HCT116 (cell line): ENCODE results near the gene TRHDE. TPM values are rescaled to one million over a fixed set of nuclear protein-coding genes. Genes with fewer than 3 reads are reported as not detected.

Source experiments
- ATAC-seq: fragments of 200-7000 bp; cut with Tn5 transposase; 2 replicates; pipeline ENCODE4 v1.9.1; 2020; ENCODE audit warnings: mild to moderate bottlenecking, moderate library complexity
- BruUV-seq: library from RNA; stranded (reverse); fragments of 400-500 nt; replicated peaks from 2 replicates; lab custom pipeline; 2021; lab: Mats Ljungman, UMichigan
- CTCF ChIA-PET: fragments of 300-600 bp; sonication (Branson Sonifier 250); formaldehyde crosslinking; loops from one replicate; lab custom pipeline; 2021; ENCODE audit warnings: antibody characterized with exemption; lab: Charles Lee
- POLR2A ChIA-PET: fragments of 300-600, 350-600 bp; sonication (Branson Sonifier 250); formaldehyde crosslinking; loops from one replicate; lab custom pipeline; 2021; ENCODE audit warnings: antibody characterized with exemption; lab: Charles Lee
- RAD21 ChIA-PET, 2 experiments: fragments of 300-600 bp; sonication (Branson Sonifier 250); formaldehyde crosslinking; loops; one replicate each; lab custom pipeline; 2023; ENCODE audit warnings: low total read pairs in 2 of 2; ENCODE audit not compliant: uncharacterized antibody in 2 of 2, unreplicated experiment in 2 of 2, low non-redundant PET in 1 of 2; lab: Charles Lee
- DNase-seq: peaks from one replicate; pipeline ENCODE4 v3.0.0-alpha.2; 2010; ENCODE audit warnings: low read depth, low spot score
- H2AFZ ChIP-seq: fragments of 200-600 bp; shearing (Covaris generic), sonication (generic); 2 replicates; pipeline ENCODE4 v1.6.1; 2017; ENCODE audit warnings: low read depth, mixed run types, mixed read lengths, antibody characterized with exemption, low read length; ENCODE audit not compliant: poor library complexity, severe bottlenecking
- H3K27ac ChIP-seq: 2 replicates; pipeline ENCODE4 v1.5.1; 2012; ENCODE audit warnings: low read depth, low read length
- H3K27me3 ChIP-seq: fragments of 200-600 bp; sonication (generic); 2 replicates; pipeline ENCODE4 v1.6.1; 2016; ENCODE audit warnings: mixed run types, low read length, mixed read lengths; ENCODE audit not compliant: insufficient read depth
- H3K36me3 ChIP-seq, 2 experiments: fragments of 200-500 bp in 1 of 2; fragments of 200-600 bp in 1 of 2; sonication (Bioruptor generic) in 1 of 2; sonication (generic) in 1 of 2; 2 replicates each; pipeline versions ENCODE4 v1.5.1 to v1.6.1; 2014 to 2016; ENCODE audit warnings: low read length in 2 of 2, inconsistent platforms in 1 of 2, mixed read lengths in 1 of 2, mixed run types in 1 of 2; ENCODE audit not compliant: insufficient read depth in 2 of 2, control insufficient read depth in 1 of 2
- H3K4me1 ChIP-seq, 2 experiments: fragments of 200-600 bp in 1 of 2; sonication (generic) in 1 of 2; 2 replicates each; pipeline versions ENCODE4 v1.5.1 to v1.6.1; 2012 to 2017; ENCODE audit warnings: low read length in 2 of 2, inconsistent platforms in 1 of 2, mild to moderate bottlenecking in 1 of 2, mixed read lengths in 1 of 2, mixed run types in 1 of 2, moderate library complexity in 1 of 2; ENCODE audit not compliant: insufficient read depth in 2 of 2, control insufficient read depth in 1 of 2
- H3K4me2 ChIP-seq: fragments of 200-600 bp; sonication (generic); 2 replicates; pipeline ENCODE4 v1.6.1; 2017; ENCODE audit warnings: mixed run types, low read length, mixed read lengths
- H3K4me3 ChIP-seq, 2 experiments: fragments of 200-600 bp in 1 of 2; sonication (generic) in 1 of 2; replicated peaks in 1 of 2; 2 replicates each; pipeline ENCODE4 v1.5.1; 2011 to 2016; ENCODE audit warnings: low read length in 2 of 2, control low read depth in 1 of 2, low read depth in 1 of 2, mild to moderate bottlenecking in 1 of 2, mixed read lengths in 1 of 2, mixed run types in 1 of 2
- H3K79me2 ChIP-seq: fragments of 200-600 bp; sonication (generic); 2 replicates; pipeline ENCODE4 v1.6.1; 2017; ENCODE audit warnings: mild to moderate bottlenecking, mixed run types, low read length, moderate library complexity, mixed read lengths; ENCODE audit not compliant: insufficient read depth
- H3K9ac ChIP-seq: fragments of 200-600 bp; sonication (generic); 2 replicates; pipeline ENCODE4 v1.6.1; 2016; ENCODE audit warnings: low read length, mixed read lengths
- H3K9me2 ChIP-seq: fragments of 200-600 bp; sonication (generic), shearing (Covaris generic); 2 replicates; pipeline ENCODE4 v1.6.1; 2017; ENCODE audit warnings: mixed run types, mild to moderate bottlenecking, moderate library complexity; ENCODE audit not compliant: insufficient read depth
- H3K9me3 ChIP-seq, 2 experiments: fragments of 200-500 bp in 1 of 2; fragments of 200-600 bp in 1 of 2; sonication (Bioruptor generic) in 1 of 2; sonication (generic) in 1 of 2; 2 replicates each; pipeline ENCODE4 v1.6.1; 2014 to 2017; ENCODE audit warnings: low read length in 2 of 2, mixed read lengths in 2 of 2, inconsistent platforms in 1 of 2, low read depth in 1 of 2, mild to moderate bottlenecking in 1 of 2, mixed run types in 1 of 2, moderate library complexity in 1 of 2; ENCODE audit not compliant: control insufficient read depth in 1 of 2, insufficient read depth in 1 of 2
- H4K20me1 ChIP-seq: fragments of 200-600 bp; sonication (generic), shearing (Covaris generic); 2 replicates; pipeline ENCODE4 v1.6.1; 2017; ENCODE audit warnings: mixed run types, mild to moderate bottlenecking, moderate library complexity; ENCODE audit not compliant: insufficient read depth
- CEBPB ChIP-seq: IDR thresholded peaks from 2 replicates; pipeline ENCODE4 v1.6.1; 2012; ENCODE audit warnings: low read depth
- ELF1 ChIP-seq: IDR thresholded peaks from 2 replicates; pipeline ENCODE4 v1.6.1; 2012; ENCODE audit warnings: low read depth, borderline replicate concordance
- EZH2phosphoT487 ChIP-seq: fragments of 200-600 bp; IDR thresholded peaks from 2 replicates; pipeline ENCODE4 v1.6.1; 2018; ENCODE audit warnings: antibody characterized with exemption, borderline replicate concordance
- SIN3A ChIP-seq: IDR thresholded peaks from 2 replicates; pipeline ENCODE4 v1.6.1; 2012; ENCODE audit warnings: low read depth
- ZFX ChIP-seq: fragments of 450-650 bp; IDR thresholded peaks from 2 replicates; pipeline ENCODE4 v1.6.1; 2017
- ZNF274 ChIP-seq: fragments of 200-500 bp; sonication (Bioruptor generic); IDR thresholded peaks from 2 replicates; pipeline ENCODE4 v1.6.1; 2014; ENCODE audit warnings: mild to moderate bottlenecking, low read depth, low read length, inconsistent platforms
- intact Hi-C: fragments of 100-400 bp; cut with micrococcal nuclease; formaldehyde crosslinking; loops from 2 replicates; pipeline ENCODE4 v1.10.0; 2022
- total RNA-seq: library from RNA; stranded (reverse); gene quantifications from one replicate; pipeline ENCODE4 v1.2.1, GENCODE V29; 2021; ENCODE audit not compliant: unreplicated experiment
- TF ChIP-seq, protein P1 (sequence below): IDR thresholded peaks from 2 replicates; pipeline ENCODE4 v1.6.1; 2012; ENCODE audit warnings: low read depth
- TF ChIP-seq, protein P2 (sequence below): IDR thresholded peaks from 2 replicates; pipeline ENCODE4 v1.6.1; 2011; ENCODE audit warnings: mild to moderate bottlenecking, low read length, moderate library complexity; ENCODE audit not compliant: insufficient replicate concordance; ENCODE audit errors: extremely low read depth
- TF ChIP-seq, protein P3 (sequence below), 3 experiments: fragments of 200-600 bp in 1 of 3; sonication (generic) in 1 of 3; IDR thresholded peaks in 2 of 3; conservative IDR thresholded peaks in 1 of 3; 2 replicates each; pipeline ENCODE4 v1.5.1; 2012 to 2017; ENCODE audit warnings: low read depth in 2 of 3, low read length in 2 of 3, antibody characterized with exemption in 1 of 3, borderline replicate concordance in 1 of 3, control low read depth in 1 of 3, mild to moderate bottlenecking in 1 of 3, mixed read lengths in 1 of 3, mixed run types in 1 of 3, moderate library complexity in 1 of 3; ENCODE audit not compliant: insufficient read depth in 1 of 3

The TRHDE gene
- total RNA-seq, 1 experiment from 2014 or later: 2.9 TPM

DNA sequence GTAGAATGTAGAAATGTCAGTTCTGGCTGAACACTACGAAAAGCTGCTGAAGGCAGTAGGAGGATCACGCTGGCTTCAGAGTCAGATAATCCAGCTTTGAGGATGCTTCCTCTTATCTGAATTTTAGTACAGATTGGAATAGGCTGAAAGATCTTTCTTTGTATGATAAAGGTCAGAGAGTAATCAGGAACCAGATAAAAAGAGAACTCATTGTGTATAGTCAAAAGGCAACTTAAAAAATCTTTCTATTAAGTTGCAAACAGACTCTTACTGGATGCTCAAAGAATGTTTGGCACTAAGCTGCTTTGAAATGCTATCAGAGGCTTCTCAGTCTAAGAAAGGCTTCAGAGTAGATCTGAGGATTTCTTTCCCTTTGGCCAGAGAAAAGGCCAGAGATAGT is 21.8 kb upstream of the TRHDE start:
- ATAC-seq (no peak), DNase-seq (no peak)
- Histone ChIP-seq H2AFZ (no peak overlapping the region), H4K20me1 (no peaks in the 10 kb centered on the region), H3K9ac (no peak overlapping the region), H3K4me3 (no peak overlapping the region), H3K36me3 (no peaks in the 10 kb centered on the region), H3K4me2 (no peak overlapping the region), H3K27ac (no peak overlapping the region), H3K4me1 (no peaks in the 10 kb centered on the region), H3K79me2 (no peaks in the 10 kb centered on the region), H3K27me3 (no peaks in the 10 kb centered on the region), H3K9me3 (no peaks in the 10 kb centered on the region), H3K9me2 (no peaks in the 10 kb centered on the region)
- POLR2A ChIA-PET: no interaction called here
- no TSS peak for BruUV-seq
- CTCF ChIA-PET: no interaction called here
- TF ChIP-seq CEBPB (no peak), ZNF274 (0 out of 2 replicates have a peak, but pooled peaks have one; percentile 18)
- TF ChIP-seq, protein P1, sequence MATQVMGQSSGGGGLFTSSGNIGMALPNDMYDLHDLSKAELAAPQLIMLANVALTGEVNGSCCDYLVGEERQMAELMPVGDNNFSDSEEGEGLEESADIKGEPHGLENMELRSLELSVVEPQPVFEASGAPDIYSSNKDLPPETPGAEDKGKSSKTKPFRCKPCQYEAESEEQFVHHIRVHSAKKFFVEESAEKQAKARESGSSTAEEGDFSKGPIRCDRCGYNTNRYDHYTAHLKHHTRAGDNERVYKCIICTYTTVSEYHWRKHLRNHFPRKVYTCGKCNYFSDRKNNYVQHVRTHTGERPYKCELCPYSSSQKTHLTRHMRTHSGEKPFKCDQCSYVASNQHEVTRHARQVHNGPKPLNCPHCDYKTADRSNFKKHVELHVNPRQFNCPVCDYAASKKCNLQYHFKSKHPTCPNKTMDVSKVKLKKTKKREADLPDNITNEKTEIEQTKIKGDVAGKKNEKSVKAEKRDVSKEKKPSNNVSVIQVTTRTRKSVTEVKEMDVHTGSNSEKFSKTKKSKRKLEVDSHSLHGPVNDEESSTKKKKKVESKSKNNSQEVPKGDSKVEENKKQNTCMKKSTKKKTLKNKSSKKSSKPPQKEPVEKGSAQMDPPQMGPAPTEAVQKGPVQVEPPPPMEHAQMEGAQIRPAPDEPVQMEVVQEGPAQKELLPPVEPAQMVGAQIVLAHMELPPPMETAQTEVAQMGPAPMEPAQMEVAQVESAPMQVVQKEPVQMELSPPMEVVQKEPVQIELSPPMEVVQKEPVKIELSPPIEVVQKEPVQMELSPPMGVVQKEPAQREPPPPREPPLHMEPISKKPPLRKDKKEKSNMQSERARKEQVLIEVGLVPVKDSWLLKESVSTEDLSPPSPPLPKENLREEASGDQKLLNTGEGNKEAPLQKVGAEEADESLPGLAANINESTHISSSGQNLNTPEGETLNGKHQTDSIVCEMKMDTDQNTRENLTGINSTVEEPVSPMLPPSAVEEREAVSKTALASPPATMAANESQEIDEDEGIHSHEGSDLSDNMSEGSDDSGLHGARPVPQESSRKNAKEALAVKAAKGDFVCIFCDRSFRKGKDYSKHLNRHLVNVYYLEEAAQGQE: no peak
- RAD21 ChIA-PET: no interaction called here
- intact Hi-C loops: no loop called here

DNA sequence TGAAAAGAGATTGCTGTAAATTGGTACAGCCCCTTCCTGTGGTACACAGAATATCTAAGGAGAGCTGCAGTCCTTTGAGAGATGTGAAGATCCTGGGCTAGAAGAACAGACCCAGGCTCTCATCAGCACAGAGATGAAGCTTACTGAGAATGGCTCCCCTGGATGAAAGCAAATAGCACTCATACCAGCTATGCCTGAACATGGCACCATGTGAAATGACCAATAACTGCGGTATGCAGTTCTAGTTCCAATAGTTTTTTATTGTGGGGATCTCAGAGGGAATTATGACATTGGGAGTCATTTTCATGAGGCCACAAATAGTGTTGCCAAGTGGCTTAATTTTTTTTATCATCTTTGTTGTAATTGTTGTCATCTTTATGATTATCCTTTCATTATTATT is 15.4 kb upstream of the TRHDE start:
- Histone ChIP-seq H3K9me3 (no peaks in the 10 kb centered on the region), H3K27ac (no peak overlapping the region), H3K4me2 (no peak overlapping the region), H3K36me3 (no peaks in the 10 kb centered on the region), H3K79me2 (no peaks in the 10 kb centered on the region), H4K20me1 (no peaks in the 10 kb centered on the region), H3K9ac (no peak overlapping the region), H3K27me3 (no peaks in the 10 kb centered on the region), H2AFZ (no peak overlapping the region), H3K4me1 (no peaks in the 10 kb centered on the region), H3K4me3 (no peak overlapping the region), H3K9me2 (no peaks in the 10 kb centered on the region)
- ChIA-PET RAD21 (no interaction called here), POLR2A (no interaction called here), CTCF (no interaction called here)
- intact Hi-C loops: no loop called here
- no peak for ATAC-seq
- no peak for DNase-seq
- no TSS peak for BruUV-seq
- TF ChIP-seq, protein P2, sequence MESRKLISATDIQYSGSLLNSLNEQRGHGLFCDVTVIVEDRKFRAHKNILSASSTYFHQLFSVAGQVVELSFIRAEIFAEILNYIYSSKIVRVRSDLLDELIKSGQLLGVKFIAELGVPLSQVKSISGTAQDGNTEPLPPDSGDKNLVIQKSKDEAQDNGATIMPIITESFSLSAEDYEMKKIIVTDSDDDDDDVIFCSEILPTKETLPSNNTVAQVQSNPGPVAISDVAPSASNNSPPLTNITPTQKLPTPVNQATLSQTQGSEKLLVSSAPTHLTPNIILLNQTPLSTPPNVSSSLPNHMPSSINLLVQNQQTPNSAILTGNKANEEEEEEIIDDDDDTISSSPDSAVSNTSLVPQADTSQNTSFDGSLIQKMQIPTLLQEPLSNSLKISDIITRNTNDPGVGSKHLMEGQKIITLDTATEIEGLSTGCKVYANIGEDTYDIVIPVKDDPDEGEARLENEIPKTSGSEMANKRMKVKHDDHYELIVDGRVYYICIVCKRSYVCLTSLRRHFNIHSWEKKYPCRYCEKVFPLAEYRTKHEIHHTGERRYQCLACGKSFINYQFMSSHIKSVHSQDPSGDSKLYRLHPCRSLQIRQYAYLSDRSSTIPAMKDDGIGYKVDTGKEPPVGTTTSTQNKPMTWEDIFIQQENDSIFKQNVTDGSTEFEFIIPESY: no peak
- TF ChIP-seq ZFX (no peak), EZH2phosphoT487 (no peak), ELF1 (no peak), SIN3A (no peak)
- TF ChIP-seq, protein P3, sequence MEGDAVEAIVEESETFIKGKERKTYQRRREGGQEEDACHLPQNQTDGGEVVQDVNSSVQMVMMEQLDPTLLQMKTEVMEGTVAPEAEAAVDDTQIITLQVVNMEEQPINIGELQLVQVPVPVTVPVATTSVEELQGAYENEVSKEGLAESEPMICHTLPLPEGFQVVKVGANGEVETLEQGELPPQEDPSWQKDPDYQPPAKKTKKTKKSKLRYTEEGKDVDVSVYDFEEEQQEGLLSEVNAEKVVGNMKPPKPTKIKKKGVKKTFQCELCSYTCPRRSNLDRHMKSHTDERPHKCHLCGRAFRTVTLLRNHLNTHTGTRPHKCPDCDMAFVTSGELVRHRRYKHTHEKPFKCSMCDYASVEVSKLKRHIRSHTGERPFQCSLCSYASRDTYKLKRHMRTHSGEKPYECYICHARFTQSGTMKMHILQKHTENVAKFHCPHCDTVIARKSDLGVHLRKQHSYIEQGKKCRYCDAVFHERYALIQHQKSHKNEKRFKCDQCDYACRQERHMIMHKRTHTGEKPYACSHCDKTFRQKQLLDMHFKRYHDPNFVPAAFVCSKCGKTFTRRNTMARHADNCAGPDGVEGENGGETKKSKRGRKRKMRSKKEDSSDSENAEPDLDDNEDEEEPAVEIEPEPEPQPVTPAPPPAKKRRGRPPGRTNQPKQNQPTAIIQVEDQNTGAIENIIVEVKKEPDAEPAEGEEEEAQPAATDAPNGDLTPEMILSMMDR (IDR thresholded peaks at IDR 0.05 in 2 of 3, conservative IDR thresholded peaks at IDR 0.05 in 1 of 3; ENCODE audit: borderline replicate concordance in 1 of 3, insufficient read depth in 1 of 3, low read depth in 2 of 3, low read length in 2 of 3): no peak
- TF ChIP-seq, all 23 proteins: peak for 0
